Coronary artery (tissue), 2 donors: Measurements from ENCODE around the gene DCANP1.

Experiments
- DNase-seq: peaks from one replicate; pipeline ENCODE4 v3.0.0-alpha.2; 2017; ENCODE audit warnings: low spot score
- H3K27ac ChIP-seq, 2 donors: fragments of 200-600 bp; sonication (generic); one replicate each; pipeline ENCODE4 v1.5.1; 2016 to 2019
- H3K4me3 ChIP-seq: fragments of 200-600 bp; sonication (generic); 2 replicates; pipeline ENCODE4 v1.5.1; 2016; ENCODE audit warnings: mild to moderate bottlenecking, moderate library complexity
- CTCF ChIP-seq: fragments of 200-600 bp; sonication (generic); IDR thresholded peaks from one replicate; pipeline ENCODE4 v1.5.1; 2019; ENCODE audit warnings: antibody characterized with exemption

Gene DCANP1

GRCh38 chr5:135484674-135485086, 37.5 kb upstream of the DCANP1 start:
- no peak overlapping the region for H3K27ac ChIP-seq
- TF ChIP-seq CTCF = no peak
- DNase-seq = no peak
- no peak overlapping the region for H3K4me3 ChIP-seq

- Histone ChIP-seq H3K4me3 (no peak overlapping the region), H3K27ac (no peak overlapping the region)
- no peak for TF ChIP-seq CTCF
- DNase-seq = no peak
Observed at GRCh38 chr5:135483254-135483653, 36.1 kb upstream of the DCANP1 start.

GRCh38 chr5:135482381-135482933, 35.3 kb upstream of the DCANP1 start:
- Histone ChIP-seq H3K27ac (no peak overlapping the region), H3K4me3 (no peak overlapping the region)
- TF ChIP-seq CTCF = no peak
- no peak for DNase-seq

- Histone ChIP-seq H3K27ac (no peak overlapping the region), H3K4me3 (no peak overlapping the region)
- no peak for TF ChIP-seq CTCF
- DNase-seq = no peak
Observed at GRCh38 chr5:135481909-135482311, 34.8 kb upstream of the DCANP1 start.

- no peak for TF ChIP-seq CTCF
- Histone ChIP-seq H3K4me3 (no peak overlapping the region), H3K27ac (no peak overlapping the region)
- DNase-seq = no peak
Observed at GRCh38 chr5:135481387-135481786, 34.2 kb upstream of the DCANP1 start.

GRCh38 chr5:135480511-135480910, 33.4 kb upstream of the DCANP1 start:
- no peak for DNase-seq
- Histone ChIP-seq H3K4me3 (no peak overlapping the region), H3K27ac (no peak overlapping the region)
- TF ChIP-seq CTCF = no peak

- DNase-seq = no peak
- no peak for TF ChIP-seq CTCF
- no peak overlapping the region for H3K4me3 ChIP-seq
- no peak overlapping the region for H3K27ac ChIP-seq
Observed at GRCh38 chr5:135478938-135479337, 31.8 kb upstream of the DCANP1 start.
